ENCODE measurements around the gene L1TD1.
"Not testable (repeated sequence)": the region's sequence is repeated elsewhere in the genome, so short reads cannot be mapped to it uniquely, and the experiment has no call there.

DNA sequence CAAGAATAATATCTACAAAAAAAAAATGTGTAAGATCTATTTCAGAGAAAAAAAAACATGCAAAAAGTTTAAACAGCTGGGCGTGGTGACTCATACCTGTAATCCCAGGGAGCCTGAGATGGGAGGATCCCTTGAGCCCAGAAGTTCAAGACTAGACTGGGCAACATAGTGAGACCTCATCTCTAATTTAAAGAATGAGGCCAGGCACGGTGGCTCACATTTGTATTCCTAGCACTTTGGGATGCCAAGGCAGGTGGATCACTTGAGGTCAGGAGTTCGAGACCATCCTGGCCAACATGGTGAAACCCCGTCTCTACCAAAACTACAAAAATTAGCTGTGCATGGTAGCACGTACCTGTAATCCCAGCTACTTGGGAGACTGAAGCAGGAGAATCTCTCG is 9.4 kb upstream of the L1TD1 start:
- TF ChIP-seq, protein P1, sequence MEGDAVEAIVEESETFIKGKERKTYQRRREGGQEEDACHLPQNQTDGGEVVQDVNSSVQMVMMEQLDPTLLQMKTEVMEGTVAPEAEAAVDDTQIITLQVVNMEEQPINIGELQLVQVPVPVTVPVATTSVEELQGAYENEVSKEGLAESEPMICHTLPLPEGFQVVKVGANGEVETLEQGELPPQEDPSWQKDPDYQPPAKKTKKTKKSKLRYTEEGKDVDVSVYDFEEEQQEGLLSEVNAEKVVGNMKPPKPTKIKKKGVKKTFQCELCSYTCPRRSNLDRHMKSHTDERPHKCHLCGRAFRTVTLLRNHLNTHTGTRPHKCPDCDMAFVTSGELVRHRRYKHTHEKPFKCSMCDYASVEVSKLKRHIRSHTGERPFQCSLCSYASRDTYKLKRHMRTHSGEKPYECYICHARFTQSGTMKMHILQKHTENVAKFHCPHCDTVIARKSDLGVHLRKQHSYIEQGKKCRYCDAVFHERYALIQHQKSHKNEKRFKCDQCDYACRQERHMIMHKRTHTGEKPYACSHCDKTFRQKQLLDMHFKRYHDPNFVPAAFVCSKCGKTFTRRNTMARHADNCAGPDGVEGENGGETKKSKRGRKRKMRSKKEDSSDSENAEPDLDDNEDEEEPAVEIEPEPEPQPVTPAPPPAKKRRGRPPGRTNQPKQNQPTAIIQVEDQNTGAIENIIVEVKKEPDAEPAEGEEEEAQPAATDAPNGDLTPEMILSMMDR (IDR thresholded peaks at IDR 0.05): not testable (repeated sequence)
- not testable (repeated sequence) for TF ChIP-seq POLR2A (IDR thresholded peaks at IDR 0.05)

All from body of pancreas (tissue), 4 donors.